Astrocyte (in vitro differentiated cells and primary cell): ENCODE measurements around the gene ZNF133. TPM values are rescaled to one million over a fixed set of nuclear protein-coding genes. Genes with fewer than 3 reads are reported as not detected.

Experiments used
- DNase-seq: peaks from one replicate; pipeline ENCODE4 v3.0.0-alpha.2; 2010; ENCODE audit warnings: low read depth
- FAIRE-seq: peaks from 2 replicates; lab custom pipeline; 2011; peaks lifted over from hg19 to GRCh38; lab: Jason Lieb, UNC
- H2AFZ ChIP-seq: 2 replicates; pipeline ENCODE4 v1.6.0; 2012; ENCODE audit warnings: low read depth, low read length, inconsistent platforms
- H3K27ac ChIP-seq: 2 replicates; pipeline ENCODE4 v1.5.1; 2011; ENCODE audit warnings: low read depth, low read length, inconsistent platforms
- H3K27me3 ChIP-seq: 2 replicates; pipeline ENCODE4 v1.6.0; 2011; ENCODE audit warnings: low read length, inconsistent platforms; ENCODE audit not compliant: insufficient read depth
- H3K36me3 ChIP-seq: 2 replicates; pipeline ENCODE4 v1.5.1; 2011; ENCODE audit warnings: low read length, inconsistent platforms; ENCODE audit not compliant: insufficient read depth
- H3K4me1 ChIP-seq: 2 replicates; pipeline ENCODE4 v1.5.1; 2011; ENCODE audit warnings: low read length, inconsistent platforms; ENCODE audit not compliant: insufficient read depth
- H3K4me2 ChIP-seq: 2 replicates; pipeline ENCODE4 v1.6.0; 2012; ENCODE audit warnings: low read length, inconsistent platforms
- H3K4me3 ChIP-seq: 2 replicates; pipeline ENCODE4 v1.5.1; 2011; ENCODE audit warnings: low read depth, mild to moderate bottlenecking, low read length, inconsistent platforms; ENCODE audit not compliant: insufficient read depth
- H3K79me2 ChIP-seq: 2 replicates; pipeline ENCODE4 v1.6.0; 2012; ENCODE audit warnings: mild to moderate bottlenecking, low read length, inconsistent platforms; ENCODE audit not compliant: insufficient read depth
- H3K9ac ChIP-seq: 2 replicates; pipeline ENCODE4 v1.6.0; 2012; ENCODE audit warnings: mild to moderate bottlenecking, low read length, inconsistent platforms
- H3K9me3 ChIP-seq: 2 replicates; pipeline ENCODE4 v1.5.1; 2012; ENCODE audit warnings: low read depth, mild to moderate bottlenecking, low read length, inconsistent platforms; ENCODE audit not compliant: insufficient read depth
- H4K20me1 ChIP-seq: 2 replicates; pipeline ENCODE4 v1.6.0; 2012; ENCODE audit warnings: low read length, inconsistent platforms; ENCODE audit not compliant: insufficient read depth
- H3K27ac Mint-ChIP-seq: one replicate; pipeline ENCODE4 v1.8.0; 2021; ENCODE audit warnings: mild to moderate bottlenecking, mixed read lengths; ENCODE audit not compliant: unreplicated experiment
- H3K27me3 Mint-ChIP-seq: one replicate; pipeline ENCODE4 v1.8.0; 2021; ENCODE audit warnings: low read depth, mixed read lengths; ENCODE audit not compliant: unreplicated experiment
- H3K36me3 Mint-ChIP-seq: one replicate; pipeline ENCODE4 v1.8.0; 2021; ENCODE audit warnings: low read depth, mixed read lengths; ENCODE audit not compliant: unreplicated experiment
- H3K4me1 Mint-ChIP-seq: one replicate; pipeline ENCODE4 v1.8.0; 2021; ENCODE audit warnings: low read depth, mixed read lengths; ENCODE audit not compliant: unreplicated experiment
- H3K4me3 Mint-ChIP-seq: one replicate; pipeline ENCODE4 v1.8.0; 2021; ENCODE audit warnings: mild to moderate bottlenecking, moderate library complexity, mixed read lengths; ENCODE audit not compliant: unreplicated experiment
- H3K9me3 Mint-ChIP-seq: one replicate; pipeline ENCODE4 v1.8.0; 2021; ENCODE audit warnings: mild to moderate bottlenecking, mixed read lengths; ENCODE audit not compliant: unreplicated experiment
- CTCF ChIP-seq: IDR thresholded peaks from 2 replicates; pipeline ENCODE4 v1.5.1; 2011; ENCODE audit warnings: low read depth, mild to moderate bottlenecking, inconsistent platforms, low read length, moderate library complexity; ENCODE audit not compliant: insufficient read depth
- EZH2 ChIP-seq: IDR thresholded peaks from 2 replicates; pipeline ENCODE4 v1.6.1; 2012; ENCODE audit warnings: mild to moderate bottlenecking, low read length, inconsistent platforms; ENCODE audit not compliant: insufficient read depth
- total RNA-seq: library from RNA; stranded (reverse); gene quantifications from 2 replicates; pipeline ENCODE4 v1.2.1, GENCODE V29; 2021

ZNF133 gene
- total RNA-seq, 1 donor from 2014 or later, result 12.5 TPM

GRCh38 chr20:18287546-18287914 lies 797 bp upstream of the ZNF133 start:
- Mint-ChIP-seq H3K4me1 (peaks cover 9% of the 10 kb centered on the region), H3K27ac (peak overlapping the region; percentile 97), H3K27me3 (peaks cover 9% of the 10 kb centered on the region), H3K4me3 (peak overlapping the region; percentile 94), H3K9me3 (peaks cover 20% of the 10 kb centered on the region), H3K36me3 (peaks cover 14% of the 10 kb centered on the region)
- H3K79me2 ChIP-seq, result peaks cover 42% of the 10 kb centered on the region
- FAIRE-seq (no peak), DNase-seq (no peak)
- no peak for TF ChIP-seq EZH2
- peaks cover 5% of the 10 kb centered on the region for H3K27me3 ChIP-seq
- peak overlapping the region; percentile 92 for H3K4me2 ChIP-seq
- peak overlapping the region; percentile 87 for H3K4me3 ChIP-seq
- peak overlapping the region; percentile 97 for H3K27ac ChIP-seq
- H2AFZ ChIP-seq, result peak overlapping the region; percentile 99
- H3K4me1 ChIP-seq, result peaks cover 12% of the 10 kb centered on the region
- H3K9me3 ChIP-seq, result peaks cover 7% of the 10 kb centered on the region
- H4K20me1 ChIP-seq, result peaks cover 4% of the 10 kb centered on the region
- peaks cover 2% of the 10 kb centered on the region for H3K36me3 ChIP-seq
- H3K9ac ChIP-seq, result peak overlapping the region; percentile 90

GRCh38 chr20:18288749-18289267 lies 481 bp downstream of the ZNF133 start:
- peaks cover 2% of the 10 kb centered on the region for H3K36me3 ChIP-seq
- peaks cover 1% of the 10 kb centered on the region for H3K27me3 Mint-ChIP-seq
- no peaks in the 10 kb centered on the region for H3K27me3 ChIP-seq
- H3K4me2 ChIP-seq, result peak overlapping the region; percentile 92
- peaks cover 9% of the 10 kb centered on the region for H3K4me1 Mint-ChIP-seq
- H3K9ac ChIP-seq, result peak overlapping the region; percentile 90
- peaks cover 12% of the 10 kb centered on the region for H3K4me1 ChIP-seq
- peak overlapping the region; percentile 97 for H3K27ac Mint-ChIP-seq
- peaks cover 16% of the 10 kb centered on the region for H3K36me3 Mint-ChIP-seq
- H3K79me2 ChIP-seq, result peaks cover 55% of the 10 kb centered on the region
- TF ChIP-seq EZH2, result no peak
- no peak for TF ChIP-seq CTCF
- H3K9me3 ChIP-seq, result peaks cover 7% of the 10 kb centered on the region
- DNase-seq (peak; percentile 6), FAIRE-seq (no peak)
- peak overlapping the region; percentile 99 for H2AFZ ChIP-seq
- peaks cover 20% of the 10 kb centered on the region for H3K9me3 Mint-ChIP-seq
- H3K4me3 ChIP-seq, result peak overlapping the region; percentile 87
- peak overlapping the region; percentile 97 for H3K27ac ChIP-seq
- peak overlapping the region; percentile 94 for H3K4me3 Mint-ChIP-seq
- peaks cover 4% of the 10 kb centered on the region for H4K20me1 ChIP-seq

GRCh38 chr20:18289306-18289705 lies 979 bp downstream of the ZNF133 start:
- Histone ChIP-seq H3K27me3 (no peaks in the 10 kb centered on the region), H3K4me2 (peak overlapping the region; percentile 92), H3K79me2 (peaks cover 60% of the 10 kb centered on the region), H2AFZ (peak overlapping the region; percentile 99), H3K9me3 (peaks cover 5% of the 10 kb centered on the region), H4K20me1 (peaks cover 4% of the 10 kb centered on the region), H3K27ac (no peak overlapping the region), H3K9ac (peak overlapping the region; percentile 90), H3K4me3 (peak overlapping the region; percentile 87), H3K36me3 (peaks cover 2% of the 10 kb centered on the region), H3K4me1 (peaks cover 12% of the 10 kb centered on the region)
- Mint-ChIP-seq H3K36me3 (peaks cover 19% of the 10 kb centered on the region), H3K4me3 (peak overlapping the region; percentile 94), H3K4me1 (peaks cover 9% of the 10 kb centered on the region), H3K9me3 (peaks cover 17% of the 10 kb centered on the region), H3K27ac (peak overlapping the region; percentile 97), H3K27me3 (no peaks in the 10 kb centered on the region)
- FAIRE-seq (no peak), DNase-seq (no peak)
- TF ChIP-seq CTCF (no peak), EZH2 (no peak)
